ENCODE data around the gene SPATA46.
"Not testable (repeated sequence)": the region's sequence is repeated elsewhere in the genome, so short reads cannot be mapped to it uniquely, and the experiment has no call there.

The SPATA46 gene, protein sequence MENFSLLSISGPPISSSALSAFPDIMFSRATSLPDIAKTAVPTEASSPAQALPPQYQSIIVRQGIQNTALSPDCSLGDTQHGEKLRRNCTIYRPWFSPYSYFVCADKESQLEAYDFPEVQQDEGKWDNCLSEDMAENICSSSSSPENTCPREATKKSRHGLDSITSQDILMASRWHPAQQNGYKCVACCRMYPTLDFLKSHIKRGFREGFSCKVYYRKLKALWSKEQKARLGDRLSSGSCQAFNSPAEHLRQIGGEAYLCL

GRCh38 chr1:162376691-162377090 is at the start of gene SPATA46:
Gene SPATA46 (minus strand): TSS chr1:162376854. CDS start chr1:162376790, 64 bp downstream.
- no peak for DNase-seq

DNA sequence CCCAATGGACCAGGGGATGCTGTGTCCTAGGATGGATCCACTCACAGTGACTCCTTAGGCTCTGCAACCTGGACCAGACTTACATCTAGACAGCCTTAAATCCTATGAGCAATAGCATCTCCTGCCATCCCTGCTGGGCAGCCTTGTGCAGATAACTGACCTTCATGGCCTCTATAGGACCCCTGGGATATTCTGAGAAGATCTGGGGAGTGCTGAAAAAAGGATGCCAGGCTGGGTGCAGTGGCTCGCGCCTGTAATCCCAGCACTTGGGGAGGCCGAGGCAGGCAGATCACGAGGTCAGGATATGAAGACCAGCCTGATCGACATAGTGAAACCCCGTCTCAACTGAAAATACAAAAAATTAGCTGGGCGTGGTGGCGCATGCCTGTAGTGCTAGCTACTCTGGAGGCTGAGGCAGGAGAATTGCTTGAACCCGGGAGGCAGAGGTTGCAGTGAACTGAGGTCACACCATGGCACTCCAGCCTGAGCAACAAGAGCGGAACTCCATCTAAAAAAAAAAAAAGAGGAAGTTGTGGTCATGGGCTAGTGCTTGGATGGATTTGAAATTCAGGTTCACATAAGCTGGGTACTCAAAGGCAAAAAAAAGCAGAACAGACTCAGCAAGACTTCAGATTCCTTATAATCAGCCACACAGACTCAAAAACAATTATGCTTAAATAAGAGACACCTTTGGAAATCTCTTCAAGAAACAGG is 46.2 kb upstream of the SPATA46 start:
- no peak for DNase-seq

- no peak for DNase-seq
These were observed 44.9 kb upstream of the SPATA46 start for GRCh38 chr1:162421258-162422164.

GRCh38 chr1:162420120-162420519 is 43.5 kb upstream of the SPATA46 start:
- no peak for DNase-seq

DNA sequence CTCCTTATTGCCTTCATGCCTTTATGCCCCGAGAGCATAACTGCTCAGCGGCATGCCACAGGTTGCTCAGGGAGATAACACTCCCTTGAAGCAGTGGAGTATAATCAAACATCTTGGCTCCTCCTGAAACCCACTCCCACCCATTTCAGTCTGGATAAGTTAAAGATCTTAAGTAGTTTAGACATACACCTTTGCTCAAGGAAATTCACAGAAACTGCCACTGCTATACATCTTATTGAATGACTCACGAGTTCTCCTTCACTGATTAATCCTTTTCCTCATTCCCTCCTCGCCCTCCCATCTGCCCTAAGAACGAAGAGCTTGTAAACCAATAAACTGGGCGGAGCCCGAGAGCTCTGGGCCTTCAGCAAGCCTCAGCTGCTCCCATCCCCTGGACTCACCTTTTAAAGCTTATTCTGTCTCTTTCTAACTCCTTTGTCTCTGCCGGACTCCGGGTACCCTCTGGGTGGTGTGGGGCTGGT is 42.8 kb upstream of the SPATA46 start:
- not testable (repeated sequence) for DNase-seq

DNA sequence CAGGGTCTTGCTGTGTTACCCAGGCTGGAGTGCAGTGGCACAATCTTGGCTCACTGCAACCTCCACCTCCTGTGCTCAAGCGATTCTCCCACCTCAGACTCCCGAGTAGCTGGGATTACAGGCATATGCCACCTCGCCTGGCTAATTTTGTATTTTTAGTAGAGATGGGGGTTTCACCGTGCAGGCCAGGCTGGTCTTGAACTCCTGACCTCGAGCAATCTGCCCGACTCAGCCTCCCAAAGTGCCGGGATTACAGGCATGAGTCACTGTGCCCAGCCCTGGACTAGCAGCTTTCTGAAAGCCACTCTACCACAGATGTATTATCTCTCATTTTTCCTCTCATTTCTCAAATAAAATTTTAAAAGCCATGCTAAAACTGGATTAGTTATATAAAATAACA is 41.9 kb upstream of the SPATA46 start:
- not testable (repeated sequence) for DNase-seq

GRCh38 chr1:162417650-162418049 is 41.0 kb upstream of the SPATA46 start:
- no peak for DNase-seq

GRCh38 chr1:162416909-162417308 is 40.3 kb upstream of the SPATA46 start:
- no peak for DNase-seq

- no peak for DNase-seq
These were observed 39.6 kb upstream of the SPATA46 start for GRCh38 chr1:162416215-162416614.

GRCh38 chr1:162412002-162412401 is 35.3 kb upstream of the SPATA46 start, which contains the start of gene SH2D1B:
Gene SH2D1B (minus strand): TSS chr1:162412136. CDS start chr1:162412016, 120 bp downstream.
- no peak for DNase-seq

DNA sequence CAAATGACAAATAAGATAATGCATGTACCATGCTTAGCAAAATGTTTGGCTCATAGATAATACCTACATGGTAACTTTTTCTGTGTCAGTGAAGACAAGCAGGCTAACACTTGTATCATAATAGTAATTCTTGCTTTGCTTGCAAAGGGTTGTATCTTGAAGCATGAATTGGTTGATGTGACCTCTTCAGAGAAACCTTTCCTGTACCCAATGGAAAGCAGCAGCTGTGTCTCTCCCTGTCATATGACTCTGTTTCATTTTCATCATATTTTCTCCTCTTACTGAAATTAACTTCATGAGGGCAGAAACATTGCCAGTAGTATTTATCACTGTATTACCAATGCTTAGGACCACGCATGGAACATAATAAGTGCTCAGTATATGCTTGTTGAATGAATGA is 30.9 kb upstream of the SPATA46 start:
- DNase-seq, result no peak

GRCh38 chr1:162406811-162407210 is 30.2 kb upstream of the SPATA46 start:
- DNase-seq, result no peak

GRCh38 chr1:162405800-162406199 is 29.1 kb upstream of the SPATA46 start:
- DNase-seq, result no peak

GRCh38 chr1:162404550-162405160 is 28.0 kb upstream of the SPATA46 start:
- DNase-seq, result no peak

DNA sequence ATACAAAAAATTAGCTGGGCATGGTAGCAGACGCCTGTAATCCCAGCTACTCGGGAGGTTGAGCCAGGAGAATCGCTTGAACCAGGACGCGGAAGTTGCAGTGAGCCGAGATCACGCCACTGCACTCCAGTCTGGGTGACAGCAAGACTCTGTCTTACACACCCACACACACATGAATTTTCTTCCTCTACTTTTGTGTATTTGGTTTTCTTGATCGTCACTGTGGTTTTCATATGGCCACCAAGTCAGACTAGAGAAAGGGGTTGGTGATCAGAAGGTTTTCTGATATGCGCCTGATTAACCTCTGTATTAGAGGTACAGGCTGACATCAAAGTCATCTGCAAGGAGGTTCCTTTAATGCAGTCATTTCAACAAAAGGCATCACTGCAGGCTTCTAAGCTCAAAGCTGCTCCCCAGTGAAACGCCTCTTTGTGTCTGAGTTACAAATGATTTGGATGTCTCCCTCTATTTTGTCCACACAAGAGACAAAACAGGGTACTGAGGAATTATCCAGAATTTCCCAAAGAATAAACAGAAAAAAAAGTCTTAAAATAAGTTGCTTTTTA is 24.2 kb upstream of the SPATA46 start:
- no peak for DNase-seq

GRCh38 chr1:162398999-162399580 is 22.4 kb upstream of the SPATA46 start:
- no peak for DNase-seq

- no peak for DNase-seq
These were observed 21.4 kb upstream of the SPATA46 start for GRCh38 chr1:162397943-162398560.

DNA sequence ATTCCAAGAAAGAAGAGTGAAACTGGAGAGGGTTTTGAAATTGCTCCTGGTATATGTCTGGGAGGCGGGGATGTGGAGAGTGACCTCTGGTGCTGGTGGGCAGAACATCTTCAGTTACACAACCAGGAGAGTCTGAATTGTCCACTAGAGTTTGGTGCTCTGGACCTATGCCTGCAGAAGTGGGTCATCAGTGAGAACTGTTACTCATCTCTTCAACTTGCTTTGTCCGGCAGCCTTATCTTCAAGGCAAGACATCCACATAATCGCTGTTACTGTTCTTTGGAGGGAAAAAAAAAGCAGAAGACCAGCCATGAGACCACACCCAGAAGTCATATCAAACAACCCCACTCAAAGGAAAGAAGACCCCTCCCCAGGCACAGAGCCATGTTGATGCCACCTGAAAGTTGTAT is 20.4 kb upstream of the SPATA46 start:
- no peak for DNase-seq

GRCh38 chr1:162396201-162396906 is 19.7 kb upstream of the SPATA46 start:
- DNase-seq, result no peak

DNA sequence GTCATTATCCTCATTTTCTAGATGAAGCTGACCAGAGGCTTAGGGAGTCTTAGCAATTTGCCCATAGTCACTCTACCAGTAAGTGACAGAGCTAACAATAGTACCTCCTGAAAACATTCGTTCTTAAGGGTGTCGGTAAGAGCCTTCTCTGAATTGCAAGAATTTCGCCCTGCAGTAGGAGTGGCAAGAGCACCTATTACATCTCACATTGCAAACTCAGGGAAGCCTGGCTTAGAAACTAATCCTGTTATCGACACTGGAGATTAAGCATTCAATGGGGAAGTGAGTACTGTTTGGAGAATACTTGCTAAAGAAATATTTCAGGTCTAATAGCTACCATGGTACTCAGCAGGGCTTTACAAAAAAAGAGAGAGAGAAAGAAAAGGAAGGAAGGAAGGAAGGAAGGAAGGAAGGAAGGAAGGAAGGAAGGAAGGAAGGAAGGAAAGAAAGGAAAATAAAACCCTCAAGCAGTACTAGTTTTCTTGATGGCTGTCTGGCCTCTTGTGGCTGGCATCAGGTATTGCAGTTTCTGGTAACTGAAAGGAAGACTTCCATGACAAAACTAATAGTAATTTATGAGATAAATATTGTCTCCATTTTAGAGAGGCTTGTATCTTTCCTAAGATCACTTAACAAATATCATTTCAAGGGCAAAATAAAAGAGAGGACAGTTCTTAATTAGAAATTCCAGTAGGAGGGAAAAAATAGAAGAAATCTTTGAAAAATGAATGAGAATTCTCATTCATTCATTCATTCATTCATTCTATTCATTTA is 15.3 kb upstream of the SPATA46 start:
- peak; percentile 10 for DNase-seq

Measured in CD4-positive, alpha-beta T cell treated with Interleukin-6 for 4 hours (primary cell).